Effector memory CD8-positive, alpha-beta T cell (primary cell): ENCODE data around the gene ODC1.
"Not testable (repeated sequence)": the region's sequence is repeated elsewhere in the genome, so short reads cannot be mapped to it uniquely, and the experiment has no call there.

Experiments
- ATAC-seq: fragments of 150-1000 bp; cut with Tn5 transposase; replicated peaks from 2 replicates; pipeline ENCODE4 v1.10.0; 2021; ENCODE audit warnings: mild to moderate bottlenecking, moderate library complexity
- DNase-seq, 3 experiments: peaks; one replicate each; pipeline ENCODE4 v3.0.0; 2021
- H3K27ac Mint-ChIP-seq, 2 donors: one replicate each; pipeline ENCODE4 v1.8.0; 2022; ENCODE audit warnings: mild to moderate bottlenecking in 2 of 2, mixed read lengths in 2 of 2, moderate library complexity in 2 of 2
- H3K27me3 Mint-ChIP-seq, 2 donors: one replicate each; pipeline ENCODE4 v1.8.0; 2022; ENCODE audit warnings: mixed read lengths in 2 of 2
- H3K36me3 Mint-ChIP-seq: one replicate; pipeline ENCODE4 v1.8.0; 2022; ENCODE audit warnings: mild to moderate bottlenecking, moderate library complexity, mixed read lengths; ENCODE audit not compliant: insufficient read depth
- H3K4me1 Mint-ChIP-seq, 2 donors: one replicate each; pipeline ENCODE4 v1.8.0; 2022; ENCODE audit warnings: low read depth in 2 of 2, mixed read lengths in 2 of 2
- H3K4me3 Mint-ChIP-seq, 2 donors: one replicate each; pipeline ENCODE4 v1.8.0; 2022; ENCODE audit warnings: mild to moderate bottlenecking in 2 of 2, mixed read lengths in 2 of 2, moderate library complexity in 2 of 2
- H3K9me3 Mint-ChIP-seq, 2 donors: one replicate each; pipeline ENCODE4 v1.8.0; 2022; ENCODE audit warnings: mixed read lengths in 2 of 2

The ODC1 gene

GRCh38 chr2:10444463-10444862 lies 3.7 kb downstream of the ODC1 start:
- H3K4me3 Mint-ChIP-seq: no peak overlapping the region
- DNase-seq: no peak

GRCh38 chr2:10442469-10443126 lies 5.5 kb downstream of the ODC1 start:
- H3K9me3 Mint-ChIP-seq, H3K27me3 Mint-ChIP-seq, H3K27ac Mint-ChIP-seq, DNase-seq, H3K4me3 Mint-ChIP-seq, ATAC-seq: not testable (repeated sequence)
- Mint-ChIP-seq H3K36me3 (peaks cover 79% of the 10 kb centered on the region), H3K4me1 (peaks cover 7 to 12% of the 10 kb centered on the region in 2 donors)

More at GRCh38 chr2:10444463-10444862, 3.7 kb downstream of the ODC1 start:
- no peaks in the 10 kb centered on the region for H3K27me3 Mint-ChIP-seq
- peaks cover 9 to 17% of the 10 kb centered on the region in 2 donors for H3K4me1 Mint-ChIP-seq
- H3K27ac Mint-ChIP-seq: peak overlapping the region in 1 of 2 donors; percentile 15
- H3K9me3 Mint-ChIP-seq: no peaks in the 10 kb centered on the region
- H3K36me3 Mint-ChIP-seq: peaks cover 83% of the 10 kb centered on the region
- ATAC-seq: no peak

GRCh38 chr2:10441948-10442347 lies 6.2 kb downstream of the ODC1 start:
- no peaks in the 10 kb centered on the region for H3K27me3 Mint-ChIP-seq
- H3K4me1 Mint-ChIP-seq: peaks cover 4 to 7% of the 10 kb centered on the region in 2 donors
- ATAC-seq: no peak
- peak overlapping the region in 1 of 2 donors; percentile 41 for H3K27ac Mint-ChIP-seq
- no peak overlapping the region for H3K4me3 Mint-ChIP-seq
- no peak for DNase-seq
- no peaks in the 10 kb centered on the region for H3K9me3 Mint-ChIP-seq
- peaks cover 73% of the 10 kb centered on the region for H3K36me3 Mint-ChIP-seq

- Mint-ChIP-seq H3K4me3 (no peak overlapping the region), H3K36me3 (peaks cover 69% of the 10 kb centered on the region), H3K27me3 (no peaks in the 10 kb centered on the region), H3K9me3 (no peaks in the 10 kb centered on the region), H3K4me1 (peaks cover 2 to 7% of the 10 kb centered on the region in 2 donors), H3K27ac (peak overlapping the region in 1 of 2 donors; percentile 33)
- no peak for ATAC-seq
- no peak for DNase-seq
These were observed 7.4 kb downstream of the ODC1 start for GRCh38 chr2:10440736-10441135.

- Mint-ChIP-seq H3K36me3 (peaks cover 68% of the 10 kb centered on the region), H3K9me3 (no peaks in the 10 kb centered on the region), H3K27ac (peak overlapping the region; percentile 33 to 56), H3K4me3 (no peak overlapping the region), H3K27me3 (no peaks in the 10 kb centered on the region), H3K4me1 (peaks cover under 1 to 6% of the 10 kb centered on the region in 2 donors)
- DNase-seq (no peak), ATAC-seq (no peak)
These were observed 8.2 kb downstream of the ODC1 start for GRCh38 chr2:10439971-10440370.

- H3K36me3 Mint-ChIP-seq: peaks cover 62% of the 10 kb centered on the region
- no peak for DNase-seq
These were observed 8.8 kb downstream of the ODC1 start for GRCh38 chr2:10439185-10439879.

GRCh38 chr2:10438688-10439087 lies 9.4 kb downstream of the ODC1 start:
- ATAC-seq: no peak
- Mint-ChIP-seq H3K4me3 (no peak overlapping the region), H3K4me1 (peaks cover 3% of the 10 kb centered on the region in 2 donors), H3K27ac (peak overlapping the region in 1 of 2 donors; percentile 56), H3K36me3 (peaks cover 55% of the 10 kb centered on the region), H3K27me3 (no peaks in the 10 kb centered on the region), H3K9me3 (no peaks in the 10 kb centered on the region)
- no peak for DNase-seq

More at GRCh38 chr2:10439185-10439879, 8.8 kb downstream of the ODC1 start:
- peaks cover under 1 to 2% of the 10 kb centered on the region in 2 donors for H3K4me1 Mint-ChIP-seq
- peak overlapping the region; percentile 33 to 56 for H3K27ac Mint-ChIP-seq
- ATAC-seq: peak; percentile 11
- no peak overlapping the region for H3K4me3 Mint-ChIP-seq
- no peaks in the 10 kb centered on the region for H3K27me3 Mint-ChIP-seq
- no peaks in the 10 kb centered on the region for H3K9me3 Mint-ChIP-seq

GRCh38 chr2:10437806-10438205 lies 10.3 kb downstream of the ODC1 start:
- no peak for DNase-seq
- peaks cover 47% of the 10 kb centered on the region for H3K36me3 Mint-ChIP-seq
- H3K27ac Mint-ChIP-seq: peak overlapping the region in 1 of 2 donors; percentile 51
- no peak overlapping the region for H3K4me3 Mint-ChIP-seq
- no peaks in the 10 kb centered on the region for H3K9me3 Mint-ChIP-seq
- H3K27me3 Mint-ChIP-seq: peaks cover 0 to 8% of the 10 kb centered on the region in 2 donors
- no peak for ATAC-seq
- peaks cover 3 to 6% of the 10 kb centered on the region in 2 donors for H3K4me1 Mint-ChIP-seq

GRCh38 chr2:10436583-10437110 lies 11.5 kb downstream of the ODC1 start:
- no peaks in the 10 kb centered on the region for H3K9me3 Mint-ChIP-seq

GRCh38 chr2:10435820-10436204 lies 12.3 kb downstream of the ODC1 start:
- ATAC-seq (no peak), DNase-seq (no peak)
- H3K27me3 Mint-ChIP-seq: peaks cover 0 to 20% of the 10 kb centered on the region in 2 donors
- H3K9me3 Mint-ChIP-seq: no peaks in the 10 kb centered on the region
- H3K4me3 Mint-ChIP-seq: no peak overlapping the region
- no peak overlapping the region for H3K27ac Mint-ChIP-seq
- H3K4me1 Mint-ChIP-seq: peaks cover 11% of the 10 kb centered on the region in 2 donors
- peaks cover 27% of the 10 kb centered on the region for H3K36me3 Mint-ChIP-seq

More at GRCh38 chr2:10436583-10437110, 11.5 kb downstream of the ODC1 start:
- no peak for ATAC-seq
- H3K27me3 Mint-ChIP-seq: peaks cover 0 to 19% of the 10 kb centered on the region in 2 donors
- peaks cover 36% of the 10 kb centered on the region for H3K36me3 Mint-ChIP-seq
- no peak overlapping the region for H3K27ac Mint-ChIP-seq
- DNase-seq: no peak
- H3K4me1 Mint-ChIP-seq: peaks cover 9 to 11% of the 10 kb centered on the region in 2 donors
- H3K4me3 Mint-ChIP-seq: no peak overlapping the region

- no peaks in the 10 kb centered on the region for H3K9me3 Mint-ChIP-seq
- H3K27me3 Mint-ChIP-seq: peaks cover 0 to 20% of the 10 kb centered on the region in 2 donors
These were observed 13.0 kb downstream of the ODC1 start for GRCh38 chr2:10434886-10435819.

GRCh38 chr2:10433947-10434885 lies 13.9 kb downstream of the ODC1 start:
- no peak for DNase-seq
- Mint-ChIP-seq H3K27ac (no peak overlapping the region), H3K27me3 (peaks cover 0 to 20% of the 10 kb centered on the region in 2 donors), H3K4me1 (peaks cover 11% of the 10 kb centered on the region in 2 donors), H3K4me3 (no peak overlapping the region), H3K9me3 (no peaks in the 10 kb centered on the region), H3K36me3 (peaks cover 11% of the 10 kb centered on the region)
- ATAC-seq: peak; percentile 1

More at GRCh38 chr2:10434886-10435819, 13.0 kb downstream of the ODC1 start:
- Mint-ChIP-seq H3K36me3 (peaks cover 21% of the 10 kb centered on the region), H3K4me1 (peaks cover 11% of the 10 kb centered on the region in 2 donors), H3K4me3 (no peak overlapping the region), H3K27ac (no peak overlapping the region)
- ATAC-seq: peak; percentile 69
- DNase-seq: peak; percentile 62 to 71 (median 68)
